ENCODE data around the gene FIP1L1.

FIP1L1 gene

DNA sequence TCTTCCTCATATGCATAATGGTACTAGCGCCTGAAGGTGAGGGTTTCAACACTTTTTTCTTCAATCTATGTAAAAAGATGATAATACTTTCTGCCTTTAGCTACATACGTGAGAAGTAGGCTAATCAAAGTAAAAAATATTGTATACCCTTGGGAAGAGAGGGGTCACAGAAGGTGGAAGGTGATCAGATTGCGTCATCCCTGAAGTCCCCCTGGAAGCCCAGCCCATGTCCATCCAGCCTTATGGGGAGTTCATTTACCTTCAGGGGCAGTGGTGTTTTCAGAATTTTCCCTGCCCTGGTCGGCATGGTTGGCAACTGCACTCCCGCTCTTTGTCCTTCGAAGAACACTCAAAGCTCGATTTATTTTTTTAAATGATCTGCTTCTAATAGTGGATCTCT is 129.6 kb downstream of the FIP1L1 start:
- DNase-seq, result no peak

DNA sequence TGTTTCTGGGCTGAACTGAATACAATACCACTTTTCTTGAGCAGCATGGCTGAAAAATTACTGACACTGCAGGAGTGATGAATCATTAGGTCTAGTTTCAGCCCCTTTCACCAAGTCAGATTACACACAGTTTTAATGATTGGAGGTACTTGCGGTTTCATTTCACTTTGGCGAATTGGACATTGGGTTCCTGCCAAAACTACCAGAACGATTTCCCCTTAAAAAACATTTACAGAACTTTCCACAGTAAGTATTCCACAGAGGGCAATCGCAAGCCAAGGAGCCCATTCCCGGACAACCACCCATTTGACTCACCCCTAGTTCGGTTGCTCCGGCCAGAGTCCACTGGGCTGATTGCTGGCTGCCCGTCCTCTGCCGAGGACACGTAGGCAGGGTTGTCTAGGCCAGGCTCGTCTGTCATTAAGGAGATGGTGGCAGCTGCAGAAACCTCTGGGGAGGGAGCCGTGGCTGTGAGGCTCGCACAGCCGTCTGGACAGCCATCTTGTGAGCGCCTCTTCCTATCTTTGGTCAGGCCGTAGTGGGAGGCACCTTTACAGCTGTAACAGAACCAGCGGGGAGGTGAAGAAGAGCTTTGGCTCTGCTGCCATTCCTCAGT is 130.3 kb downstream of the FIP1L1 start:
- DNase-seq, result no peak

DNA sequence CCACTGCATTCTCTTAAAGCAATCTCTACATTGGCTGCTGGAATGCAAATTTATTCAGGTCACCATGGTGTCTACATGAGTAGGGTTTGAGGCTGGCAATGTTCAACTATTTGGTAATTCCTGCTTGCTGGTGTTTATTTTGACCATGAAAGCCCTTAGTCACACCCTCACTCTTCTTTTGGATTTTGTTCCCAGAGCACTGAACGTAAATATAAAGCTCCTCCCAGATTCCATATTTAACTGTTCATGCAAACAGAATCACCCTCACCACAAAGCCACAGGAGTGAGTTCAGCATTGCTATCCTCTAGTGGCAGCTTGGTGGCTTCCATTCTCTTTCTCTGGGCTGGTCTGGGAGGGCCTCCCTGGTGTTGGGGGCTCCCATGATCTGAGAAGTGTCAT is 131.0 kb downstream of the FIP1L1 start:
- no peak for DNase-seq

DNA sequence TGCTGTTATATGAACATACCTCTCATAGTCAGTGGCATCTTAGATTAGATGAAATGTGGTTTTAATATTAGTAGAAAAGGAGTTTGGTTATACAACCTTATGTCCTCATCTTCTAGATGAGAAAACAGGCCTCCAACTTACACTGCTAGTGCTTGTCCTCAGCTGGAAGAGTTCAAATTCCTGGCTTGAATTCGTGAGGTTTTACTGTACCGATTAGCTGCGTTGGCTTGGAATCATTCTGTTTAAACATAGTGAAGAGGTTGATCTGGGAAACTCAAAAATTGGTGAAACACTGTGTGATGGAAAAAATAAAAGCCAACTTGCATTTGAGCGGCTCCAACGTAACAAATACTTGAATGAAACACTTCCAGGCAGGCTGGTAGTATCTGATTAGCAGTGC is 132.9 kb downstream of the FIP1L1 start:
- no peak for DNase-seq

Measured in NCI-H1694 (cell line).